ENCODE data around the gene MEGF8.

Gene MEGF8

GRCh38 chr19:42284066-42284501, 41.4 kb upstream of the MEGF8 start:
- TF ChIP-seq, protein P1, sequence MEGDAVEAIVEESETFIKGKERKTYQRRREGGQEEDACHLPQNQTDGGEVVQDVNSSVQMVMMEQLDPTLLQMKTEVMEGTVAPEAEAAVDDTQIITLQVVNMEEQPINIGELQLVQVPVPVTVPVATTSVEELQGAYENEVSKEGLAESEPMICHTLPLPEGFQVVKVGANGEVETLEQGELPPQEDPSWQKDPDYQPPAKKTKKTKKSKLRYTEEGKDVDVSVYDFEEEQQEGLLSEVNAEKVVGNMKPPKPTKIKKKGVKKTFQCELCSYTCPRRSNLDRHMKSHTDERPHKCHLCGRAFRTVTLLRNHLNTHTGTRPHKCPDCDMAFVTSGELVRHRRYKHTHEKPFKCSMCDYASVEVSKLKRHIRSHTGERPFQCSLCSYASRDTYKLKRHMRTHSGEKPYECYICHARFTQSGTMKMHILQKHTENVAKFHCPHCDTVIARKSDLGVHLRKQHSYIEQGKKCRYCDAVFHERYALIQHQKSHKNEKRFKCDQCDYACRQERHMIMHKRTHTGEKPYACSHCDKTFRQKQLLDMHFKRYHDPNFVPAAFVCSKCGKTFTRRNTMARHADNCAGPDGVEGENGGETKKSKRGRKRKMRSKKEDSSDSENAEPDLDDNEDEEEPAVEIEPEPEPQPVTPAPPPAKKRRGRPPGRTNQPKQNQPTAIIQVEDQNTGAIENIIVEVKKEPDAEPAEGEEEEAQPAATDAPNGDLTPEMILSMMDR (IDR thresholded peaks at IDR 0.05; ENCODE audit: low read depth, low read length): no peak
- peak overlapping the region; percentile 39 for H3K4me3 ChIP-seq (ENCODE audit: low read depth, low read length)

- H3K4me3 ChIP-seq (ENCODE audit: low read depth, low read length): peak overlapping the region; percentile 75
- TF ChIP-seq, protein P1 (IDR thresholded peaks at IDR 0.05; ENCODE audit: low read depth, low read length): no peak
Measured at GRCh38 chr19:42284591-42285341, 40.7 kb upstream of the MEGF8 start.

- TF ChIP-seq, protein P1 (IDR thresholded peaks at IDR 0.05; ENCODE audit: low read depth, low read length): no peak
- no peak overlapping the region for H3K4me3 ChIP-seq (ENCODE audit: low read depth, low read length)
Measured at GRCh38 chr19:42285541-42285941, 39.9 kb upstream of the MEGF8 start.

DNA sequence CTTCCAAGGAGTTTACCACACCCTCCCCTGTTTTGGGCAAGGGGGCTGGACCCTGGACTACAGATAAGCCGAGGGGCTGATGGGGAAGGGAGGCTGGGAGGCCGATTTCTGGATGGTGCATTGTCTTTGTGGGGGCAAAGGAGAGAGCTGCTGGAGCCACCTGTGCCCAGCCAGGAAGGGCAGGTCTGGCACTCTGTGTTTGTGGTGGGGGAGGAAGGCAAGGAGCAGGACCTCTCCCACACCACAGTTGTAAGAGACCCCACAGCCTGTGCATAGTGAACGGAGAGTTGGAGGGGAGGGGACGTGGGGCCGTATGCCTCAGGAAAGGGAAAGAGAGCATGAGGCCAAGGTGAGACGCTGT, 39.5 kb upstream of the MEGF8 start:
- TF ChIP-seq, protein P1 (IDR thresholded peaks at IDR 0.05; ENCODE audit: low read depth, low read length): no peak
- no peak overlapping the region for H3K4me3 ChIP-seq (ENCODE audit: low read depth, low read length)

DNA sequence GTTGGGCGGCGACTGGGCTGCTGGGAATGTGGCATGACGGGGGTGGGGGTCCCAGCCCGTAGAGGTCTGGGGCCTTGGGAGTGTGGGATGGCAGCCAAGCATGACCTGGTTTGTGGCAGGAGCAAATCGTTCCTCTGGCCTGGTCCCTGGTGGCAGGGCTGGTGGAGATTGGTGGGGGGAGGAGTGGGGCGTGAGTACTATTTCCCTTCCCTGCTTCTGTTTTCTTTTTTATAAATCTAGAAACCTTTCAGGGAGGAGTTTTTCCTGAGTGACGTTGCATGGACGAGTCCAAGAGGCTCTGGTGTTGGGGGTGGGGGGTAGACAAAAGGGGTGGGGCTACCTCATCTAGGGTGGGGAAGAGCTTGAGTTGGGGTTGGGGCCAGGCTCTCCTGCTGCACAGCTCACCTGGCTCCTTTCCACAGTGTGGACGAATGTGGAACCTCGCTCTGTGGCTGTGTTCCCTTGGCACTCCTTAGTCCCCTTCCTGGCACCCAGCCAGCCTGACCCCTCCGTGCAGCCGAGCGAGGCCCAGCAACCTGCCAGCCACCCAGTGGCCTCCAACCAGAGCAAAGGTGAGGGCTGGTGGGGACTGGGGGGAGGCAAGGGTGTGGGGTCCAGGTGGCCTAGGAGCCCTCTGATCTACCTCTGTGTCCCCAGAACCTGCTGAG, 39.0 kb upstream of the MEGF8 start:
- TF ChIP-seq, protein P1 (IDR thresholded peaks at IDR 0.05; ENCODE audit: low read depth, low read length): no peak
- H3K4me3 ChIP-seq (ENCODE audit: low read depth, low read length): no peak overlapping the region

DNA sequence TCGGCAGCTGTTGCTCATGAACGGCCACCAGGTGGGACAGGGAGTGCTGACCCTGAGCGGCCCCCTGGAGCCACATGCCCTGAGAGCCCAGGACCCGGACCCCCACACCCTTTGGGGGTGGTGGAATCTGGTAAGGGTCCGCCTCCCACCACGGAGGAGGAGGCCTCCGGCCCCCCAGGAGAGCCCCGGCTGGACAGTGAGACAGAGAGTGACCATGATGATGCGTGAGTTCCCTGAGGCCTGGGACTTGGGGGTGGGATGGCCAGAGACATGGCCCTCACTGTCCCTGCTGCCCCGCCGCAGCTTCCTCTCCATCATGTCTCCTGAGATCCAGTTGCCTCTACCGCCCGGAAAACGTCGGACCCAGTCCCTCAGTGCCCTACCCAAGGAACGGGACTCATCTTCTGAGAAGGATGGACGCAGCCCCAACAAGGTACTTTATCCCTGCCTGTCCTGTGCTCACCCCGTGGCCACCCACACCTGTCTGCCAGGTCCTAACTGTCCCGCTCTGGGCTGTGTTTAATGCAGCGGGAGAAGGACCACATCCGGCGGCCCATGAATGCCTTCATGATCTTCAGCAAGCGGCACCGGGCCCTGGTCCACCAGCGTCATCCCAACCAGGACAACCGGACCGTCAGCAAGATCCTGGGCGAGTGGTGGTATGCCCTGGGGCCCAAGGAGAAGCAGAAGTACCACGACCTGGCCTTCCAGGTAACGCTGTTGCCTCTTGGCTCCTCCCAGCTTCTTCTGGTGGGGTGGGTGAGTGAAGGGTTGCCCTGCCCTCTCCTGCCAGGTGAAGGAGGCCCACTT, 38.2 kb upstream of the MEGF8 start:
- H3K4me3 ChIP-seq (ENCODE audit: low read depth, low read length): no peak overlapping the region
- TF ChIP-seq, protein P1 (IDR thresholded peaks at IDR 0.05; ENCODE audit: low read depth, low read length): no peak

- H3K4me3 ChIP-seq (ENCODE audit: low read depth, low read length): no peak overlapping the region
- TF ChIP-seq, protein P1 (IDR thresholded peaks at IDR 0.05; ENCODE audit: low read depth, low read length): no peak
Measured at GRCh38 chr19:42287827-42288107, 37.7 kb upstream of the MEGF8 start.
